HG02610 (cell line): Measurements from ENCODE around the gene TAT.
"Not testable (repeated sequence)": the region's sequence is repeated elsewhere in the genome, so short reads cannot be mapped to it uniquely, and the experiment has no call there.

Source experiments
- ATAC-seq: cut with Tn5 transposase; IDR thresholded peaks from one replicate; pipeline ENCODE4 v1.9.1; 2021; ENCODE audit warnings: mild to moderate bottlenecking, moderate library complexity; ENCODE audit not compliant: unreplicated experiment

TAT gene

DNA sequence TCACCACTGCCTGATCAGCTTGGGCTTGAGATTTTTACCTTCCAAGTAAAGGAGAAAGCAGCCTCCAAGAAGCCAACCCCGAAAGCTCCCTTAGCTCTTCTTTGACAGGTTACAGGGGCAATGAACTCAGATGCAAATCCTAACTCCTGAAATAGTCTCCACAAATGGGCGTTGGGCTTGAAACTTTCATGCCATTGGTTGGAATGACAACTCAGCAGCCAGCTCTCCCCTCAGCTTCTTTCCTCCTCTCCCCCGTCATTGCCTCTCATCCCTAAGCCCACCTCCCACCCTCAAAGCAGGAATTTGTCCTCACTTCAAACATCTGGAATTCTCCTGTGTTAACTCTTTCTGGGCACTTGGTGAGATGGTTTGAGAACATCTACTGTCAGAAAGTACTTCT lies at the start of gene TAT:
Gene TAT, minus strand, starts transcription at position 122 of the 400 bp plus-strand sequence. CDS start 677 bp downstream, outside the sequence.
- no peak for ATAC-seq

- ATAC-seq, result no peak
Observed at GRCh38 chr16:71626018-71626857, 49.3 kb upstream of the TAT start, which contains the start of gene MARVELD3. TSS of gene MARVELD3 (plus strand) at chr16:71626184. CDS start at chr16:71626230, 46 bp downstream.

DNA sequence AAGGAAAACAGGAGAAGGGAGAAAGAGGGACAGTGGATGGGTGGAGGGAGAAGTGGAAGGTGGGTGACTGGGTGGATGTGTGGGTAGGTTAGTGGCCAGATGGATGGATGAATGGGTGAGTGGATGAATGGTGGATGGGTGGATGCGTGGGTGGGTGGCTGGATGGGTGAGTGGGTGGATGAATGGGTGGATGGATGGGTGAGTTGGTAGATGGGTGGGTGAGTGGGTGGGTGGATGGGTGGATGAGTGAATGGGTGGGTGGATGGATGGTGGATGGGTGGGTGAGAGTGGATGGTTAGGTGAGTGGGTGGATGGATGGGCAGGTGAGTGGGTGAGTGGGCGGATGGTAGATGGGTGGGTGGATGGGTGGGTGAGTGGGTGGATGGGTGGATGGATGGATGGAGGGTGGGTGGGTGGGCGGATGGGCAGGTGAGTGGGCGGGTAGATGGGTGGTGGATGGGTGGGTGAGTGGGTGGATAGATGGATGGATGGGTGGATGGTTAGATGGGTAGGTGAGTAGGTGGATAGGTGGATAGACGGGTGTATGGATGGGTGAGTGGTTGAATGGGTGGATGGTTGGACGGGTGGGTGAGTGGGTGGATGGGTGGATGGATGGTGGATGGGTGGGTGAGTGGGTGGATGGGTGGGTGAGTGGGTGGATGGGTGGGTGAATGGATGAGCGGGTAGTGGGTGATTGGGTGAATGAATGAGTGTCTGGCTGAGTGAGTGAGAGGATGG lies 48.4 kb upstream of the TAT start:
- ATAC-seq, result no peak

GRCh38 chr16:71623597-71623996 lies 46.7 kb upstream of the TAT start:
- ATAC-seq, result no peak

GRCh38 chr16:71622088-71622487 lies 45.2 kb upstream of the TAT start:
- ATAC-seq, result no peak

GRCh38 chr16:71618429-71618828 lies 41.5 kb upstream of the TAT start:
- no peak for ATAC-seq

- ATAC-seq, result not testable (repeated sequence)
Observed at GRCh38 chr16:71614956-71615355, 38.1 kb upstream of the TAT start.

DNA sequence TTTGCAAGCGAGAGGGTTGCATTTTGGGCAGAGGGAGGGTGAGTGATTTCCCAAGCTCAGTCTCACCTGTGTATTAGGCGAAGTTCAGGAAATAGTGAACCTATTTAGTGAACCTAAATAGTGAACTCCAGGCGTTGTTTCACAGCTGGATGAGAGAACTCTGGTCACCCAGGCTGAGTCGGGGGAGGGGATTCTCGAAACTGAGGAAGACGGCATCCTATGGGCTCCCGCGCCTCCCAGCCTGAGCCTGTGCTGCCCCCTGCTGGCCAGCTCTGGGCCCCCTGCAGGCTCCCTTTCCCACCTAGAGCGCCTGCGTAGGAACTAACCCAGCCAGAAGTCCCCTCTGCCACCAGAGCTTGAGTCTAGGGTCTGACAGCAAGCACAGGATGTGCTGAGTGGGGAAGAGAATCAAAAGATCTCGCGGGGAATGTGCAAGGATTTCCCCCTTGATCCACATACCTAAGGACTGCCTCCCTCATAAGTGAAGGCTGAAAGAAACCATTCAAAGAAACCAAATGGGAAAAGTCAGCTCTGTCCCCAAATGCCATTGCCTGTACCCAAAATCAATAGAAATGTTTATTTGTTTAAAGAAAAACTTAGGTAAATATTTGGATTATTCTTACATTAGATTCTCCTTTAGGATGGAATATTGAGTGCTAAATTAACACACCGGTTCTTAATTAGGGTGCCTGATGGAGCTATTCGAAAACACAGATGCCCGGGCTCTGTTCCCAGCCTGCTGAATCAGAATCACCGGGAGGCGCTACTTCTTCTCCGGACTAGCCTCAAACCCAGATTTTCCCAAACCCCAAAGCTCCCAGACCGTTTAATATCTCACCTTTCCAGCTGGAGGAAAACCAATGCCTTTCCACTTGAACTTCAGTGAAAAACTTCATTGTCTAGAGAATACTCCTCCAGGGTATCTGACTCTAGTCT lies 34.3 kb upstream of the TAT start:
- peak; percentile 42 for ATAC-seq

GRCh38 chr16:71610447-71610846 lies 33.6 kb upstream of the TAT start:
- ATAC-seq, result no peak

- no peak for ATAC-seq
Observed at GRCh38 chr16:71609066-71609465, 32.2 kb upstream of the TAT start.

DNA sequence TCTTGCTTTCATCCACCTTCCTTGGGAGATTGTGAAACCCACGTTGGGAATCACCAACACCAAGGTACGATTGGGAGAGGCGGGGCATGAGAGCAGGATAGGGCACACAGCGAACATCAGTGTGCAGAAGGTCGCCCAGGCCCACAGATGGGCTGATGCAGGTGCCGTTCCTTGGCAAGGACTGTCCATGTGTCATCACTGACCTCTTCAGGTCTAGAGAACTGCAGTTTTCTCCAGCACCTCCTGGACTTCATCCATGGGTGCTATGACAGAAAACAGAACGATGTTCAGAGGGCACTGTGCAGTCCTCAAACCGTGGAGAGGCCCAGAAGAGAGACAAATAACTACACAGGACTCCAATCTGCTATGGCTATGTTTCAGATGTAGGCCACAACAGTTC lies 23.9 kb upstream of the TAT start:
- no peak for ATAC-seq

GRCh38 chr16:71598426-71598825 lies 21.5 kb upstream of the TAT start:
- ATAC-seq, result not testable (repeated sequence)

DNA sequence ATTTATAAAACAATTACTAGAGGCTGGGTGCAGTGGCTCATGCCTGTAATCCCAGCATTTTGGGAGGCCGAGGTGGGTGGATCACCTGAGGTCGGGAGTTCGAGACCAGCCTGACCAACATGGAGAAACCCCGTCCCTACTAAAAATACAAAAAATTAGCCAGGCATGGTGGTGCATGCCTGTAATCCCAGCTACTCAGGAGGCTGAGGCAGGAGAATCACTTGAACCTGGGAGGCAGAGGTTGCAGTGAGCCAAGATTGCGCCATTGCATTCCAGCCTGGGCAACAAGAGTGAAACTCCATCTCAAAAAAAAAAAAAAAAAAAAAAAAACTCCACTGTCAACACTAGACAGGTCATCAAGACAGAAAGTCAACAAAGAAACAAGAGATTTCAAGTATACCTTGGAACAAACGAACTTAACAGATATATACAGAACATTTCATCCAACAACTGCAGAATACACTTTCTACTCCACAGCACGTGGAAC lies 18.5 kb upstream of the TAT start:
- ATAC-seq, result not testable (repeated sequence)

DNA sequence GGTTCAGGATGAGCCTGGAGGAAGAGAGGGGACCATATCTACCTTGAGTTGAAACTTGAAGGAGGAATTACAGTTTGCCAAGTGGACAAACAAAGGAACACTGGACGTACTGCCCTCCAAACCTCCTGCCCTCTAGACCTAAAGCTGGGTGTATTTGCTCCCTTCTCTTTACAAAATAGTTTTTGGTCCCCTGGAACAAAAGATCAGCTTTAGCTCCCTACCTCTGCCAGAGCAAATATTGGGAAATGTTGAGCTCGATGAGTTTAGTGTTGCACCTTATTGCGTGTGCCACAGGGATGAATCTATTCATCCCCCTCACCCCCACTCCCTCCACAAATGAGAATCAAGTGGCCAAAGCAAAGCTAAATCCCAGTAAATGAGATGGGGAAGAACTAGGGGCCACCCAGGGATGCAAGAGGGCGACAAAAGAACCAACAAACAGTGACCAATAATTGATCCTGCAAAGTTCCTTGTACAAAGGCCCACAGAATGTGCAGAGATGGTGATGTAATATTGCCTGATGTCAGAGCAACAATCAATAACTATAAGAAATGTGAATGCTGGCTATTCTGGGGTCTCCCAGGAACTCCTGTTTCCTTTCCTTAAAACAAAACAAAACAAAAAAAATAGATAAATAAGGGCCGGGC lies 17.2 kb upstream of the TAT start:
- ATAC-seq, result no peak

DNA sequence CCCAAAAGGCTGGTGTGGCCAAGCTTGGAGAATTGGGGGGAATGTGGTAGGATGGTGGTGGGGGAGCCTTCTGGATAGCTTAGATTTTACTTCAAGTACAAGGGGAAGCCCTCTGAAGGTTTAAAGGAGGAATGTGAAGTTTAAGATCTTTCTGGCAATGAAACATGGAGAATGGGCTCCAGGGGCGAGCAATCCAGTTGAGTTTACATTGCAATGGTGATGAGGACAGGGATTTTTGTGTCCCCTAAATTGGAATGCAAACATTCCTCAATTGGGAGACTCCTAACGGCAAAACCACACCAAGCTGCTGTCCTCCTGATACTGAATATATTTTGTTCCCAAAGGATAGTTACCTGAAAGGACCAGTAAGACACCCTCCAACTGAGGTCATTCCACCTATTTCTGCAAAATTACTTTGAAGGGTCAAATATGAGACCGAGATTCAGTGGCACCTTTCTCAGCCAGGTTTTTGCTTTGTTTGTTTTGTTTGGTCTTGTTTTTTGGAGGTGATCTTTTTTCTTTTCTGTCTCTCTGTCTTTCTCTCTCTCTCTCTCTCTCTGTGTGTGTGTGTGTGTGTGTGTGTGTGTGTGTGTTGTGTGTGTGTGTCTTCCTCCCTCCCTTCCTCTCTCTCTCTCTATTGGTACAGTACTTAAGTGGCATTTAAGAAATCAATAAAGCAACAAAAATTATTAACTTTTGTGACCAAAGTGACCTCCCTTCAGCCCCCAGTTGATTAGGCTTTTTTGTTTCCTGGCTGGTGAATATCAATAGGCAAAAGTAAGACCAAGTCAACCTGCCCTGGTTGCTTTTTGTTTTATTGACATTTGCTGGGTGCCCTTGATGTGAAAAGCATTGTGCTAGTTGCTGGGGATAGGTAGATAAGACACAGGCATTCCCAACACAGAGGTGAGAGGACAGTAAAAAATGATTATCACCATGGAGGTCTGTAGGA lies 16.4 kb upstream of the TAT start:
- ATAC-seq, result no peak

DNA sequence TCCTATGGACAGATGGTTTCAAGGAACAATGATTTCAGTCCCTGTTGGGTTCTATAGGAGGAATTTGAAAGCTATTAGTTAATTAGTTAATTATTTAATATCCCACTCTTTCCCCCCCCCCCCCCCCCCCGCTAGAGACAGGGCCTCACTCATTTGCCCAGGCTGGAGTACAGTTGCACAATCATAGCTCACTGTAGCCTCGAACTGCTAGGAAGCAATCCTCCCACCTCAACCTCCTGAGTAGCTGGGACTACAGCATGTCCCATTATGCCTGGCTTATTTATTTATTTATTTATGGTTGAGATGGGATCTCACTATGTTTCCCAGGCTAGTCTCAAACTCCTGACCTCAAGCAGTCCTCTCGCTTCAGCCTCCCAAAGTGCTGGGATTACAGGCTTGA lies 15.0 kb upstream of the TAT start:
- ATAC-seq, result no peak

DNA sequence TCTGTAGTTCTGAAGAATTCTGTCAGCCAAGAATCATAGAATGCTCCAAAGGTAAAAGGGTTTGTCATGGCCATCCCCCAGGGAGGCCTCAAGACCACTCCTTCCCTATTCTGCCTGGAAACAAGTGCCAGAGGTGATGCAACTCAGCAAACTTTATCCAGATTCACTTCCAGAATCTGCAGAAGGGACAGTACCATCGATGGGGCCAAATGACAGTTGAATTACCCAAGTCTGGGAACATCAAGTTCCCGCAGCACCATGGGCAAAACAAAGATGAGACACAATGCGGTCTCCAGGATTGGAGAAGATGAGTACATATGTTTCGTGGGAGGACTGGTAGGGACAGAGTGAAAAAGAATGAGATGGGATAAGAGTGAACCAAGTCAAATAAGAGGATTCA lies 13.7 kb upstream of the TAT start:
- no peak for ATAC-seq

GRCh38 chr16:71590071-71590470 lies 13.2 kb upstream of the TAT start:
- not testable (repeated sequence) for ATAC-seq

DNA sequence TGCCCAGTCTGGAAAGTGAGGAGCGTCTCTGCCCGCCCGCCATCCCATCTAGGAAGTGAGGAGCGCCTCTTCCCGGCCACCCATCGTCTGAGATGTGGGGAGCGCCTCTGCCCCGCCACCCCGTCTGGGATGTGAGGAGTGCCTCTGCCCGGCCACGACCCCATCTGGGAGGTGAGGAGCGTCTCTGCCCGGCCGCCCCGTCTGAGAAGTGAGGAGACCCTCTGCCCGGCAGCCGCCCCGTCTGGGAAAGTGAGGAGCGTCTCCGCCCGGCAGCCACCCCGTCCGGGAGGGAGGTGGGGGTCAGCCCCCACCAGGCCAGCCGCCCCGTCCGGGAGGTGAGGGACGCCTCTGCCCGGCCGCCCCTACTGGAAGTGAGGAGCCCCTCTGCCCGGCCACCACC lies 12.4 kb upstream of the TAT start:
- ATAC-seq, result not testable (repeated sequence)
